Left ventricle myocardium inferior (tissue), 1 donor: ENCODE data around the gene IL1RL1. TPM values are rescaled to one million over a fixed set of nuclear protein-coding genes. Genes with fewer than 3 reads are reported as not detected.

Source experiments
- DNase-seq: peaks from one replicate; pipeline ENCODE4 v3.0.0-alpha.2; 2020
- H3K27ac ChIP-seq: fragments of 200-600 bp; replicated peaks from 2 replicates; pipeline ENCODE4 v1.8.0; 2021
- H3K27me3 ChIP-seq: fragments of 200-600 bp; 2 replicates; pipeline ENCODE4 v1.8.0; 2021; ENCODE audit warnings: low read depth
- H3K36me3 ChIP-seq: fragments of 200-600 bp; 2 replicates; pipeline ENCODE4 v1.8.0; 2021
- H3K4me1 ChIP-seq: fragments of 200-600 bp; 2 replicates; pipeline ENCODE4 v1.8.0; 2021
- H3K4me3 ChIP-seq: fragments of 200-600 bp; 2 replicates; pipeline ENCODE4 v1.8.0; 2021; ENCODE audit warnings: mild to moderate bottlenecking, moderate library complexity
- H3K9me3 ChIP-seq: fragments of 200-600 bp; replicated peaks from 2 replicates; pipeline ENCODE4 v1.8.0; 2021
- intact Hi-C: fragments of 100-400 bp; cut with micrococcal nuclease; formaldehyde crosslinking; loops from one replicate; pipeline ENCODE4 v1.11.0; 2022
- total RNA-seq: library from RNA; stranded (reverse); fragmentation: NEBNext Ultra II Directional; extraction: Animal tissue kit (Norgen Biotek cat#: 25700); gene quantifications from one replicate; pipeline ENCODE4 v1.2.1, GENCODE V29; 2021
- TF ChIP-seq, protein P1 (sequence below): fragments of 200-600 bp; IDR thresholded peaks from 2 replicates; pipeline ENCODE4 v1.8.0; 2021; ENCODE audit warnings: antibody characterized with exemption, mild to moderate bottlenecking, borderline replicate concordance
- donor health status: DM: no; HTN: yes; CAD: no; lungs with severe emphysema.

The IL1RL1 gene
- total RNA-seq, 1 donor from 2014 or later, result 1.1 TPM

DNA sequence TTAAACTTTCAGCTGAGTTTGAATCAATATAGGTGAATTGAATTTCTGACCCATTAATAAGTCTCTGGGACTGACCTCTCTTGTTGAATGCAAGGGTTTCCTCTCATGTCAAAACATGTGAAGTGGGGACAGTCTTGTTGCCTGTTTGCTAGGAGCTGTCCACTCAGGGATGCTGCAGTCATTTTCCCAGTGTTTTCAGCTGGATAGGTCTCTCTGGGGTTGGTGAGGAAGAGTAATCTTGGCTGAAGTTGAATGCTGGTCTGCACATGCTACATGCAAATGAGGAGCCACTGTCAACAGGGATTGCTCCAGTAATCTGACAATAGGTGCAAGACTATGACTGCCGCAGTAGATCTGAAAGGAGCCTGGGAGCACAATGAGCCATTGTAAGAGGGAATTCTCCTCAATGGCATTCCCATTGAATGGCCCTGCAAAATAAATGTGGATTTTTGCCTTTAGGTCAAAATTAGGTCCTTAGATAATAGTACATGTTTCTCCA lies 34.1 kb upstream of the IL1RL1 start:
- Histone ChIP-seq H3K36me3 (no peaks in the 10 kb centered on the region), H3K4me3 (no peak overlapping the region), H3K27ac (no peak overlapping the region), H3K4me1 (no peaks in the 10 kb centered on the region), H3K9me3 (peaks cover 9% of the 10 kb centered on the region), H3K27me3 (peaks cover 40% of the 10 kb centered on the region)
- TF ChIP-seq, protein P1, sequence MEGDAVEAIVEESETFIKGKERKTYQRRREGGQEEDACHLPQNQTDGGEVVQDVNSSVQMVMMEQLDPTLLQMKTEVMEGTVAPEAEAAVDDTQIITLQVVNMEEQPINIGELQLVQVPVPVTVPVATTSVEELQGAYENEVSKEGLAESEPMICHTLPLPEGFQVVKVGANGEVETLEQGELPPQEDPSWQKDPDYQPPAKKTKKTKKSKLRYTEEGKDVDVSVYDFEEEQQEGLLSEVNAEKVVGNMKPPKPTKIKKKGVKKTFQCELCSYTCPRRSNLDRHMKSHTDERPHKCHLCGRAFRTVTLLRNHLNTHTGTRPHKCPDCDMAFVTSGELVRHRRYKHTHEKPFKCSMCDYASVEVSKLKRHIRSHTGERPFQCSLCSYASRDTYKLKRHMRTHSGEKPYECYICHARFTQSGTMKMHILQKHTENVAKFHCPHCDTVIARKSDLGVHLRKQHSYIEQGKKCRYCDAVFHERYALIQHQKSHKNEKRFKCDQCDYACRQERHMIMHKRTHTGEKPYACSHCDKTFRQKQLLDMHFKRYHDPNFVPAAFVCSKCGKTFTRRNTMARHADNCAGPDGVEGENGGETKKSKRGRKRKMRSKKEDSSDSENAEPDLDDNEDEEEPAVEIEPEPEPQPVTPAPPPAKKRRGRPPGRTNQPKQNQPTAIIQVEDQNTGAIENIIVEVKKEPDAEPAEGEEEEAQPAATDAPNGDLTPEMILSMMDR, result no peak
- intact Hi-C loops, result no loop called here
- DNase-seq, result no peak

DNA sequence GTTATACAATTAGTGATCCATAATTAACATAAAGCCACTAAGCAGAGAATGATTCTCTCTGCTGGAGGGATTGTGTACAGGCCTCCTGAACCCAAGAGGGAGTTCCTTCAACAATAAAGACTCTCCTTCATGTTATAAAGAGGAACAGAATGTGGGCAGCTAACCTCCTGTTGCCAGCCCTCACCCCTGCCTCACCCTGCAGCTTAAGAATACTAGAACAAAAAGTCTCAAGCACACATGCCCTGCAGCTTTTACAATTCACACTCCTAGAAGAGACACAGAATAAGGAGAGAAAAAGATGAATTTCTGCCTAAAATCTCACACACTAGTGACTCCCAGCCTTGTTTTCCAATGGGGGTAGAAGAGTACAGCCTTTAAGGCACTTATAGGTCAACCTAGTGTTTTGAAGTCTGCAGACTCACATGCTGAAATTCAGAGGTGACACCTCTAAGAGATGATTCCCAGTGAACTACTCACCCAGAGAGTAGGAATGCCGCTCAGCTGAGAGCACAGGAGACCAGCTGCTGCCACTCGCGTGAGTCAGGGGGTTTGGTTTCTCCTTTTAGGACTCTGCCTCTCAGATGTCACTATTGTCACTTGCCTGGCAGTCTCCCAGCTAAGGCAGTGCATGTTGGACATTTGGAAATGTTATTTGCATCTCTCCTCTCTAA lies 32.5 kb upstream of the IL1RL1 start:
- DNase-seq, result no peak
- Histone ChIP-seq H3K9me3 (peaks cover 9% of the 10 kb centered on the region), H3K36me3 (no peaks in the 10 kb centered on the region), H3K27me3 (peaks cover 40% of the 10 kb centered on the region), H3K27ac (no peak overlapping the region), H3K4me1 (no peaks in the 10 kb centered on the region), H3K4me3 (no peak overlapping the region)
- TF ChIP-seq, protein P1, result no peak
- intact Hi-C loops, result no loop called here

DNA sequence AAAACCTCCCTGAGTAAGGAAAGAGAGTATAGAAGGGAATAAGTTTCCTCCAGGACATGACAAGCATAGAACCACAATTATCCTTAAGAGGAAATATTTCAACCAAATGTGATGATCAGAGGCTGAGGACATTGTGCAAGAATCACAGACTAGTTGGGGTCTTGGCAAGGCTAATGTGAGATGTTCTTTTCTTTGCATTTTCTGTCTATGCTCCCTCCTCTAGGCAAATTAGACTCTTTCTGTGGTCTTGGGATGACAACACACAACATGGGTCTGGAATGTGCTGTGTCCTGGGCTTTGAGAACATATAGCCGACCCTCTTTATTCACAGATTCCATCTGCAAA lies 32.0 kb upstream of the IL1RL1 start:
- no peaks in the 10 kb centered on the region for H3K36me3 ChIP-seq
- H3K4me3 ChIP-seq, result no peak overlapping the region
- no peak overlapping the region for H3K27ac ChIP-seq
- TF ChIP-seq, protein P1, result no peak
- no peak for DNase-seq
- H3K4me1 ChIP-seq, result no peaks in the 10 kb centered on the region
- peaks cover 40% of the 10 kb centered on the region for H3K27me3 ChIP-seq
- peaks cover 9% of the 10 kb centered on the region for H3K9me3 ChIP-seq
- intact Hi-C loops, result no loop called here

DNA sequence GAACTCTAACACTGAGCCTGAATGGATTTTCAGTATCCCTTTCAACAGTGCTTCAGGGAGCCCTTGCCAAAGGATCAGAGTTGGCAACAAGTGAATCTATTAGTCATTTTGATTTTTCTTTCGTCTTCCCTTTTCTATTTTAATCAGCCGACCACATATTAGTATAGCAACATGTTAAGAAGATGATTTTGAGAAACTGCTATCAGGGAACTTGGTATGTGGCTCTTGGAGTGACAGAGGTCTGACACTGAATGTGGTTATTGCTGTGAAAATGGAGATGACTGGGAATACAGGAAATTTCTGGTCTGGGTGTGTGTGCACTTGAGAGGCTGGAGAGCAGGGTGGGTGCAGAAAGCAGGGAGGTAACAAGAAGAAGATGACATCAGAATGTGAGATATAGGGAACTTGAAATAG lies 28.7 kb upstream of the IL1RL1 start:
- intact Hi-C loops, result no loop called here
- no peaks in the 10 kb centered on the region for H3K9me3 ChIP-seq

DNA sequence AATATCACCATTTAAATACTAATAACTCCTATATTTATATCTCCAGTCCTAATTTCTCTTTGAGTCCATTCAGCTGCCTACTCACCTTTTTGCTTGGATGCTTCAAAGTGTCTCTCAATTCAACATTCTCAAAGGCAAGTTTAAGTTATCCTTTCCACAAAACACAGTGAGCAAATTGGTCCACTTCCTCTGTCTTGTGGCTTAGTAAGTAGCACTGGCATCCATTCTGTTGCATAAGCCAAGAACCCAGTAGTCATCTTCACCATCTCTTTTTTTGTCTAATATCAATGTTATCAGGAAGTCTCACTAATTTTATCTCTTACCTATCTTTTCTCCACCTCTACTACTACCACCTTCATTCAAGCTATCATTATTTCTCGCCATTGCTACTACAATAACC lies 27.4 kb upstream of the IL1RL1 start:
- H3K9me3 ChIP-seq, result no peaks in the 10 kb centered on the region
- H3K27ac ChIP-seq, result no peak overlapping the region
- no peak for DNase-seq
- peaks cover 17% of the 10 kb centered on the region for H3K27me3 ChIP-seq
- H3K36me3 ChIP-seq, result no peaks in the 10 kb centered on the region
- TF ChIP-seq, protein P1, result no peak
- intact Hi-C loops, result no loop called here
- no peak overlapping the region for H3K4me3 ChIP-seq
- no peaks in the 10 kb centered on the region for H3K4me1 ChIP-seq

More for the DNA sequence above, 28.7 kb upstream of the IL1RL1 start:
- Histone ChIP-seq H3K36me3 (no peaks in the 10 kb centered on the region), H3K27ac (no peak overlapping the region), H3K4me3 (no peak overlapping the region), H3K4me1 (no peaks in the 10 kb centered on the region), H3K27me3 (peaks cover 29% of the 10 kb centered on the region)
- TF ChIP-seq, protein P1, result no peak
- DNase-seq, result no peak
